ENCODE results near the gene CFLAR. TPM values are rescaled to one million over a fixed set of nuclear protein-coding genes. Genes with fewer than 3 reads are reported as not detected.

CFLAR gene
- total and polyA plus RNA-seq, 2 of the 13 experiments (the other 11 are each of a cell fraction or from before 2014, with no cell fraction given): 43.8 to 92.1 TPM

DNA sequence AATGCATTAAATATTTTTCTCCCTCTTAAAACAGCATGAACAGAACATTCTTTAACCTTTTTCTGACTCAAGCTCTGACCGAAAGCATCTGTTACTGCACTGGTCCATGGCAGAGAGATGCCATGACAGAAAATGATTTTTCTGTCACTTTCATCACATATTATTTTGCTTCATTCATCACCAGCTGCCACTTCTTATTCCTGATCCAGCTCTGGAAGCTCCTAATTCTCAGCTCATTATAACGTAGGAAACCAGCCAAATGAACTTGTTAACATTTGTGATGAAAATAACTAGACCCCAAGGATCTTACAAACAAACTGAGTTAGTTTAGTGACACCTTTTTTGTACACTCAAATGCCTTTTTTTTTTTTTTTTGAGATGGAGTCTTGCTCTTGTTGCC lies 7.6 kb upstream of the CFLAR start (continued):
- TF ChIP-seq, protein P1, sequence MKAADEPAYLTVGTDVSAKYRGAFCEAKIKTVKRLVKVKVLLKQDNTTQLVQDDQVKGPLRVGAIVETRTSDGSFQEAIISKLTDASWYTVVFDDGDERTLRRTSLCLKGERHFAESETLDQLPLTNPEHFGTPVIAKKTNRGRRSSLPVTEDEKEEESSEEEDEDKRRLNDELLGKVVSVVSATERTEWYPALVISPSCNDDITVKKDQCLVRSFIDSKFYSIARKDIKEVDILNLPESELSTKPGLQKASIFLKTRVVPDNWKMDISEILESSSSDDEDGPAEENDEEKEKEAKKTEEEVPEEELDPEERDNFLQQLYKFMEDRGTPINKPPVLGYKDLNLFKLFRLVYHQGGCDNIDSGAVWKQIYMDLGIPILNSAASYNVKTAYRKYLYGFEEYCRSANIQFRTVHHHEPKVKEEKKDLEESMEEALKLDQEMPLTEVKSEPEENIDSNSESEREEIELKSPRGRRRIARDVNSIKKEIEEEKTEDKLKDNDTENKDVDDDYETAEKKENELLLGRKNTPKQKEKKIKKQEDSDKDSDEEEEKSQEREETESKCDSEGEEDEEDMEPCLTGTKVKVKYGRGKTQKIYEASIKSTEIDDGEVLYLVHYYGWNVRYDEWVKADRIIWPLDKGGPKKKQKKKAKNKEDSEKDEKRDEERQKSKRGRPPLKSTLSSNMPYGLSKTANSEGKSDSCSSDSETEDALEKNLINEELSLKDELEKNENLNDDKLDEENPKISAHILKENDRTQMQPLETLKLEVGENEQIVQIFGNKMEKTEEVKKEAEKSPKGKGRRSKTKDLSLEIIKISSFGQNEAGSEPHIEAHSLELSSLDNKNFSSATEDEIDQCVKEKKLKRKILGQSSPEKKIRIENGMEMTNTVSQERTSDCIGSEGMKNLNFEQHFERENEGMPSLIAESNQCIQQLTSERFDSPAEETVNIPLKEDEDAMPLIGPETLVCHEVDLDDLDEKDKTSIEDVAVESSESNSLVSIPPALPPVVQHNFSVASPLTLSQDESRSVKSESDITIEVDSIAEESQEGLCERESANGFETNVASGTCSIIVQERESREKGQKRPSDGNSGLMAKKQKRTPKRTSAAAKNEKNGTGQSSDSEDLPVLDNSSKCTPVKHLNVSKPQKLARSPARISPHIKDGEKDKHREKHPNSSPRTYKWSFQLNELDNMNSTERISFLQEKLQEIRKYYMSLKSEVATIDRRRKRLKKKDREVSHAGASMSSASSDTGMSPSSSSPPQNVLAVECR (CRISPR knock-in tag; IDR thresholded peaks at IDR 0.05; ENCODE audit: borderline replicate concordance): no peak

DNA sequence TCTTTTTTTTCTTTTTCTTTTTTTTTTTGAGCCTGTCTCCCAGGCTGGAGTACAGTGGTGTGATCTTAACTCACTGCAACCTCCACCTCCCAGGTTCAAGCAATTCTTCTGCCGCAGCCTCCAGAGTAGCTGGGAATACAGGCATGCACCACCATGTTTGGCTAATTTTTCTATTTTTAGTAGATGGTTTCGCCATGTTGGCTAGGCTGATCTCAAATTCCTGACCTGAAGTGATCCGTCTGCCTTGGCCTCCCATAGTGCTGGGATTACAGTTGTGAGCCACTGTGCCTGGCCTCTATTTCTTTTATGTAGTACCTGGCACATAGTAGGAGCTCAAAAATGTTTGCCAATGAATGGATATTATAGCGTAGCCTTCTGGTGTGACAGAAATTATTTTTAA lies 6.8 kb upstream of the CFLAR start:
- WGBS (ENCODE audit: low lambda C conversion rate): 95% methylated on average over 4 of the region's 4 CpGs
- Histone ChIP-seq H3K36me3 (replicated peaks in 1 of 2; ENCODE audit: control insufficient read depth in 1 of 2, insufficient read depth in 2 of 2, low read length in 2 of 2) (no peaks in the 10 kb centered on the region), H3K4me2 (ENCODE audit: low read depth, low read length) (no peak overlapping the region), H3K27me3 (ENCODE audit: control insufficient read depth in 1 of 2, insufficient read depth in 2 of 2, low read length in 2 of 2) (no peaks in the 10 kb centered on the region), H3K79me2 (ENCODE audit: insufficient read depth, low read length) (no peaks in the 10 kb centered on the region), H3K9me3 (ENCODE audit: low read length) (no peaks in the 10 kb centered on the region), H2AFZ (ENCODE audit: low read length) (no peak overlapping the region), H3K4me1 (ENCODE audit: insufficient read depth, low read length) (peaks cover 40% of the 10 kb centered on the region), H3K9ac (ENCODE audit: insufficient read depth, low read depth, low read length) (no peak overlapping the region), H3K4me3 (replicated peaks in 1 of 3; ENCODE audit: insufficient read depth in 1 of 3, low read depth in 2 of 3, low read length in 3 of 3) (no peak overlapping the region), H3K27ac (ENCODE audit: extremely low read length, insufficient read depth, low read length) (no peak overlapping the region), H4K20me1 (ENCODE audit: insufficient read depth, low read length) (no peaks in the 10 kb centered on the region)
- DNase-seq (ENCODE audit: low spot score): no peak
- POLR2A ChIA-PET: no interaction called here
- intact Hi-C loops (cut with micrococcal nuclease; ENCODE audit: unreplicated experiment) (no loop called here), in situ Hi-C loops (cut with HindIII; ENCODE audit: extremely low pct_ligation_motif_present, low pct_unique_long_range_greater_than_20kb) (no loop called here)
- FAIRE-seq: no peak
- TF ChIP-seq, protein P2, sequence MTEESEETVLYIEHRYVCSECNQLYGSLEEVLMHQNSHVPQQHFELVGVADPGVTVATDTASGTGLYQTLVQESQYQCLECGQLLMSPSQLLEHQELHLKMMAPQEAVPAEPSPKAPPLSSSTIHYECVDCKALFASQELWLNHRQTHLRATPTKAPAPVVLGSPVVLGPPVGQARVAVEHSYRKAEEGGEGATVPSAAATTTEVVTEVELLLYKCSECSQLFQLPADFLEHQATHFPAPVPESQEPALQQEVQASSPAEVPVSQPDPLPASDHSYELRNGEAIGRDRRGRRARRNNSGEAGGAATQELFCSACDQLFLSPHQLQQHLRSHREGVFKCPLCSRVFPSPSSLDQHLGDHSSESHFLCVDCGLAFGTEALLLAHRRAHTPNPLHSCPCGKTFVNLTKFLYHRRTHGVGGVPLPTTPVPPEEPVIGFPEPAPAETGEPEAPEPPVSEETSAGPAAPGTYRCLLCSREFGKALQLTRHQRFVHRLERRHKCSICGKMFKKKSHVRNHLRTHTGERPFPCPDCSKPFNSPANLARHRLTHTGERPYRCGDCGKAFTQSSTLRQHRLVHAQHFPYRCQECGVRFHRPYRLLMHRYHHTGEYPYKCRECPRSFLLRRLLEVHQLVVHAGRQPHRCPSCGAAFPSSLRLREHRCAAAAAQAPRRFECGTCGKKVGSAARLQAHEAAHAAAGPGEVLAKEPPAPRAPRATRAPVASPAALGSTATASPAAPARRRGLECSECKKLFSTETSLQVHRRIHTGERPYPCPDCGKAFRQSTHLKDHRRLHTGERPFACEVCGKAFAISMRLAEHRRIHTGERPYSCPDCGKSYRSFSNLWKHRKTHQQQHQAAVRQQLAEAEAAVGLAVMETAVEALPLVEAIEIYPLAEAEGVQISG (CRISPR knock-in tag; IDR thresholded peaks at IDR 0.05): no peak
- TF ChIP-seq KDM5A (IDR thresholded peaks at IDR 0.05; ENCODE audit: borderline replicate concordance, low read length): no peak
- CTCF ChIA-PET (ENCODE audit: low intra/inter-chr PET ratio, low total read pairs): no interaction called here
- ATAC-seq: no peak
- BruUV-seq (replicated peaks): no TSS peak
